Neural progenitor cell (in vitro differentiated cells): ENCODE measurements around the gene TMEM238. TPM values are rescaled to one million over a fixed set of nuclear protein-coding genes. Genes with fewer than 3 reads are reported as not detected.

ENCODE experiments used
- DNase-seq: peaks from one replicate; pipeline ENCODE4 v3.0.0-alpha.2; 2016; ENCODE audit warnings: low spot score
- H2AFZ ChIP-seq: fragments of 200-600 bp; sonication (generic); replicated peaks from 2 replicates; pipeline ENCODE4 v1.6.1; 2016; ENCODE audit warnings: antibody characterized with exemption
- H3F3A ChIP-seq: fragments of 200-600 bp; sonication (generic); 2 replicates; pipeline ENCODE4 v1.6.1; 2016; ENCODE audit warnings: antibody characterized with exemption, low read depth
- H3K27ac ChIP-seq: fragments of 200-600 bp; sonication (generic); 2 replicates; pipeline ENCODE4 v1.5.1; 2016; ENCODE audit warnings: mild to moderate bottlenecking
- H3K27me3 ChIP-seq: fragments of 200-600 bp; sonication (generic); 2 replicates; pipeline ENCODE4 v1.6.1; 2016; ENCODE audit warnings: mild to moderate bottlenecking, moderate library complexity
- H3K36me3 ChIP-seq: fragments of 200-600 bp; sonication (generic); 2 replicates; pipeline ENCODE4 v1.5.1; 2016
- H3K4me1 ChIP-seq: fragments of 200-600 bp; sonication (generic); 2 replicates; pipeline ENCODE4 v1.6.1; 2016; ENCODE audit warnings: mixed run types
- H3K4me2 ChIP-seq: fragments of 200-600 bp; sonication (generic); 2 replicates; pipeline ENCODE4 v1.6.1; 2016
- H3K4me3 ChIP-seq: fragments of 200-600 bp; sonication (generic); 2 replicates; pipeline ENCODE4 v1.5.1; 2016
- H3K79me2 ChIP-seq: fragments of 200-600 bp; sonication (generic); 2 replicates; pipeline ENCODE4 v1.6.1; 2016; ENCODE audit warnings: low read depth
- H3K9ac ChIP-seq: fragments of 200-600 bp; sonication (generic); 2 replicates; pipeline ENCODE4 v1.6.1; 2016
- H3K9me3 ChIP-seq: fragments of 200-600 bp; sonication (generic); 2 replicates; pipeline ENCODE4 v1.5.1; 2016; ENCODE audit warnings: low read depth
- H4K20me1 ChIP-seq: fragments of 200-600 bp; sonication (generic); 2 replicates; pipeline ENCODE4 v1.6.1; 2016; ENCODE audit warnings: low read depth
- H3K27ac Mint-ChIP-seq: 3 replicates; pipeline ENCODE4 v1.8.0; 2021; ENCODE audit warnings: mixed read lengths
- H3K27me3 Mint-ChIP-seq: 2 replicates; pipeline ENCODE4 v1.8.0; 2022; ENCODE audit warnings: low read depth, mild to moderate bottlenecking, inconsistent platforms, moderate library complexity, mixed read lengths; ENCODE audit not compliant: insufficient read depth
- H3K36me3 Mint-ChIP-seq: 3 replicates; pipeline ENCODE4 v1.8.0; 2021; ENCODE audit warnings: mixed read lengths
- H3K4me1 Mint-ChIP-seq: 3 replicates; pipeline ENCODE4 v1.8.0; 2021; ENCODE audit warnings: mixed read lengths
- H3K4me3 Mint-ChIP-seq: 3 replicates; pipeline ENCODE4 v1.8.0; 2021; ENCODE audit warnings: mild to moderate bottlenecking, moderate library complexity, mixed read lengths
- H3K9me3 Mint-ChIP-seq: 3 replicates; pipeline ENCODE4 v1.8.0; 2020; ENCODE audit warnings: mixed read lengths
- CTCF ChIP-seq: fragments of 200-600 bp; sonication (generic); IDR thresholded peaks from 2 replicates; pipeline ENCODE4 v1.5.1; 2017; ENCODE audit warnings: antibody characterized with exemption, mild to moderate bottlenecking
- EZH2 ChIP-seq: fragments of 200-600 bp; sonication (generic); IDR thresholded peaks from 2 replicates; pipeline ENCODE4 v1.6.1; 2017; ENCODE audit warnings: antibody characterized with exemption, mild to moderate bottlenecking, moderate library complexity
- EZH2phosphoT487 ChIP-seq: fragments of 200-600 bp; sonication (generic); IDR thresholded peaks from 2 replicates; pipeline ENCODE4 v1.6.1; 2017; ENCODE audit warnings: antibody characterized with exemption
- total RNA-seq: library from RNA; depleted of rRNA; stranded (reverse); fragments of >200 nt; gene quantifications from 2 replicates; pipeline ENCODE4 v1.2.3, GENCODE V29; 2015; ENCODE audit warnings: low replicate concordance

The TMEM238 gene
- total RNA-seq, 1 donor from 2014 or later, result not detected

DNA sequence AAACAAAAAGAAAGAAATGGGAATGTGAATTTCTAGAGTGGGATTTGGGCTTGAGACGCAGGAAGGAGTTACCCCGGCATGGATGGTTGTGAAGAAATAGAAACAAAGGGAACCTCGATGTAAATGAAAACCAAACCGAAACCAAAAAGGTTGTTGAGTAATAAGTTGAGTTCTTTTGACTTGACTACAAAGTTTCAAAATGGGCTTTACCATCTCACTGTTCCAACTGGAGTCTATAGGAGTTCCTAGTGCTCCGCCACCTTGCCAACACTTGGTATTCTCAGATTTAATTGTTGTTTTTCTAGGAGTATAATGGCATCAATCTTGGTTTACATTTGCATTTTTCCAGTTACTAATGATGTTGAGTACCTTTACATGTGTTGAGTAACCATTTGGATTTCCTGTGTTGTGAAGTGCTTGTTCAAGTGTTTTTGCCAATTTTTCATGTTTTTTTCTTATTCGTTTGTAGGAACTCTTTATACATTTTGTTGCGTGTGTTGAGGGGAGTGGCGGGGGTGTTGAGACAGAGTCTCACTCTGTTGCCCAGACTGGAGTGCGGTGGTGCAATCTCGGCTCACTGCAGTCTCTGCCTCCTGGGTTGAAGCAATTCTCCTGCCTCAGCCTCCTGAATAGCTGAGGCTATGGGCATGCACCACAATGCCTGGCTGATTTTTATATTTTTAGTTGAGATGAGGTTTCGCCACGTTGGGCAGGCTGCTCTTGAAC is 14.3 kb upstream of the TMEM238 start:
- no peak overlapping the region for H2AFZ ChIP-seq
- no peaks in the 10 kb centered on the region for H3K9me3 ChIP-seq
- H3K36me3 Mint-ChIP-seq, result peaks cover 14% of the 10 kb centered on the region
- H3K27ac Mint-ChIP-seq, result peak overlapping the region; percentile 81
- H4K20me1 ChIP-seq, result peaks cover 41% of the 10 kb centered on the region
- H3K36me3 ChIP-seq, result peaks cover 9% of the 10 kb centered on the region
- peaks cover 55% of the 10 kb centered on the region for H3F3A ChIP-seq
- no peak for DNase-seq
- H3K9ac ChIP-seq, result no peak overlapping the region
- TF ChIP-seq EZH2phosphoT487 (no peak), EZH2 (no peak), CTCF (no peak)
- peaks cover 27% of the 10 kb centered on the region for H3K4me1 Mint-ChIP-seq
- no peaks in the 10 kb centered on the region for H3K4me1 ChIP-seq
- no peak overlapping the region for H3K4me2 ChIP-seq
- peaks cover 11% of the 10 kb centered on the region for H3K27me3 Mint-ChIP-seq
- H3K9me3 Mint-ChIP-seq, result no peaks in the 10 kb centered on the region
- peak overlapping the region; percentile 57 for H3K4me3 Mint-ChIP-seq
- H3K79me2 ChIP-seq, result peaks cover 13% of the 10 kb centered on the region
- H3K27ac ChIP-seq, result no peak overlapping the region
- no peak overlapping the region for H3K4me3 ChIP-seq
- H3K27me3 ChIP-seq, result no peaks in the 10 kb centered on the region

DNA sequence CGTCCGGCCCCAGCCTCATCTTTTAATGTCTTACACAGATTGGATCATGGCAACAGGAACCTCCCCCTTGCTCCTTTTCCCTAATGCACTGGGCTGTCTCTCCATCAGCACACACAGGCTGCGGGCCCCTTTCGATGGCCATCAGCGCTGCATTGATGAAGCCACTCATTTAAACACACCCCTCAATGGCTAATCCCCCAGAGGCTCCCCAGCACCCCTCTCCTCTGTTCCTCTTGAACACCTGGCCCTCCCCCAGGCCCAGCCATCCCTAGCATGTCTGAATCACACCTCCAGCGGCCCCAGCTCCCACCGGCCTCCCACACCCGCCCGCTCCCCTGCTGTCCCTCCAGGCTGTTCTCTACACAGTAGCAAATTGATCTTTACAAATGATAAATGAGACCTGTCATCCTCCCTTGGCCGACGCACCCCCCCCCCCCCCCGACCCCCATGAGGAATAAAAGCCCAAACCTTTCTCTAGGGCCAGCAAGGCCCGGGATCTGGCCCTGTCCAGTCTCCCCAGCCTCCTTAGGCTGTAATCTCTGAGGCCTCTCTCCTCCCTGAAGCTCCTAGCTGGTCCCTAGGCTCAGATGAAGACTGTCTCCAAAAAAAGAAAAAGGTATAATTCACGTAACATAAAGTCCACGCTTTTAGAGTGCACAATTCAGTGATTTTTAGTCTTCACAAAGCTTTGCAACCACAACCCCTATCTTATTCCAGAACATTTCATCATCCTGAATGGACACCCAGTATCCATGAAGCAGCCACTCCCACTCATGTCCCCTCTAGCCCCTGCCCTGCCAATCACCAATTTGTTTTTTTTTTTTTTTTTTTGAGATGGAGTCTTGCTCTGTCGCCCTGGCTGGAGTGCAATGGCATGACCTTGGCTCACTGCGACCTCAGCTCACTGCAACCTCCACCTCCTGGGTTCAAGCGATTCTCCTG is 9.0 kb upstream of the TMEM238 start:
- peaks cover 9% of the 10 kb centered on the region for H3K79me2 ChIP-seq
- Mint-ChIP-seq H3K4me3 (no peak overlapping the region), H3K27me3 (peaks cover 3% of the 10 kb centered on the region), H3K9me3 (no peaks in the 10 kb centered on the region), H3K36me3 (peaks cover 10% of the 10 kb centered on the region), H3K4me1 (peaks cover 29% of the 10 kb centered on the region), H3K27ac (no peak overlapping the region)
- no peak overlapping the region for H3K9ac ChIP-seq
- peaks cover 52% of the 10 kb centered on the region for H4K20me1 ChIP-seq
- H3K27ac ChIP-seq, result no peak overlapping the region
- peak overlapping the region; percentile 45 for H3K4me2 ChIP-seq
- H3K36me3 ChIP-seq, result no peaks in the 10 kb centered on the region
- TF ChIP-seq CTCF, result no peak
- no peak for TF ChIP-seq EZH2
- no peak overlapping the region for H2AFZ ChIP-seq
- peak; percentile 48 for DNase-seq
- H3F3A ChIP-seq, result peaks cover 47% of the 10 kb centered on the region
- no peaks in the 10 kb centered on the region for H3K27me3 ChIP-seq
- H3K9me3 ChIP-seq, result no peaks in the 10 kb centered on the region
- peaks cover 14% of the 10 kb centered on the region for H3K4me1 ChIP-seq
- no peak overlapping the region for H3K4me3 ChIP-seq

DNA sequence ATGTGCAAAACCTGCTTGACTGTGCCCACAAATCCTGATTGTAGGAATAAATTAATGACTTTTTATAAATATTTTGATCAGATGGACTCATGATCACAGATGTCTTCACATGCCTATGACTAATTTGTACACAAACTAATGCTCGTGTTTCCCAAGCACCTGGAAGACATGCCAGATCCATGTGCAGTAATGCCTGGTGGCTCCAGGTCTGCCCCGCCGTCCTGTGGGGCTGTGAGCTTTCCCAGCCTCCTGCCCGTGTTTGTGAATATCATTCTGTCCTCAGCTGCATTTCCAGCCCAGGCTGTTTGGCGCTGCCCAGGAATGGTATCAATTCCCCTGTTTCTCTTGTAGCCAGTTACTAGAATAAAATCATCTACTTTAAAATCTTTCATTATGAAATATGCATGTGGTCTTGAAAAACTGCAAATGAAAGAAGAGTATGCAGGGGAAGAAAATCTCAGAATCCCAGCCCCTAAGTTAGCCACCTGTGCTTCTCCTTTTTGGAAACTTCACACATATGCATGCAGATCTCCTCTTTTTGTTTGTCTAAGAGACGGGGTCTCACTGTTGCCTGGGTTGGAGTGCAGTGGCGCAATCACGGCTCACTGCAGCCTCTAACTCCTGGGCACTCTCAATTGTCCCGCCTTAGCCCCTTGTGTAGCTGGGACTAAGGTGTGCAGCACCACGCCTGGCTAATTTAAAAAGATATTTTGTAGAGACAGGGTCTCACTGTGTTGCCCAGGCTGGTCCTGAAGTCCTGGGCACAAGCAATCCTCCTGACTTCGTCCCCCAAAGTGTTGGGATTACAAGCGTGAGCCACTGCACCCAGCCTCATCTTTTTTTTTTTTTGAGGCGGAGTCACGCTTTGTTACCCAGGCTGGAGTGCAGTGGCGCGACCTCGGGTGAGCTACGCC is 7.9 kb upstream of the TMEM238 start:
- peaks cover 57% of the 10 kb centered on the region for H3F3A ChIP-seq
- TF ChIP-seq CTCF (no peak), EZH2 (no peak)
- peaks cover 63% of the 10 kb centered on the region for H4K20me1 ChIP-seq
- Mint-ChIP-seq H3K4me3 (no peak overlapping the region), H3K36me3 (peaks cover 10% of the 10 kb centered on the region), H3K9me3 (no peaks in the 10 kb centered on the region), H3K4me1 (peaks cover 37% of the 10 kb centered on the region), H3K27me3 (peaks cover 2% of the 10 kb centered on the region), H3K27ac (no peak overlapping the region)
- H3K27ac ChIP-seq, result no peak overlapping the region
- H3K27me3 ChIP-seq, result no peaks in the 10 kb centered on the region
- H2AFZ ChIP-seq, result no peak overlapping the region
- H3K79me2 ChIP-seq, result peaks cover 21% of the 10 kb centered on the region
- no peaks in the 10 kb centered on the region for H3K9me3 ChIP-seq
- no peak overlapping the region for H3K9ac ChIP-seq
- H3K4me3 ChIP-seq, result no peak overlapping the region
- H3K4me1 ChIP-seq, result peaks cover 24% of the 10 kb centered on the region
- H3K36me3 ChIP-seq, result no peaks in the 10 kb centered on the region
- H3K4me2 ChIP-seq, result peak overlapping the region; percentile 45
- no peak for DNase-seq
